C4-2B (cell line): ENCODE measurements around the gene PCNA.
A peak's percentile ranks its signal among the peaks of the same experiment; 100 is the strongest.

Experiments used
- ZFX ChIP-seq: fragments of 450-650 bp; IDR thresholded peaks from 2 replicates; pipeline ENCODE4 v1.6.1; 2017
- TF ChIP-seq, protein P1 (sequence below): fragments of 450-650 bp; conservative IDR thresholded peaks from 2 replicates; pipeline ENCODE4 v1.5.1; 2017; ENCODE audit warnings: mild to moderate bottlenecking

- TF ChIP-seq, protein P1, sequence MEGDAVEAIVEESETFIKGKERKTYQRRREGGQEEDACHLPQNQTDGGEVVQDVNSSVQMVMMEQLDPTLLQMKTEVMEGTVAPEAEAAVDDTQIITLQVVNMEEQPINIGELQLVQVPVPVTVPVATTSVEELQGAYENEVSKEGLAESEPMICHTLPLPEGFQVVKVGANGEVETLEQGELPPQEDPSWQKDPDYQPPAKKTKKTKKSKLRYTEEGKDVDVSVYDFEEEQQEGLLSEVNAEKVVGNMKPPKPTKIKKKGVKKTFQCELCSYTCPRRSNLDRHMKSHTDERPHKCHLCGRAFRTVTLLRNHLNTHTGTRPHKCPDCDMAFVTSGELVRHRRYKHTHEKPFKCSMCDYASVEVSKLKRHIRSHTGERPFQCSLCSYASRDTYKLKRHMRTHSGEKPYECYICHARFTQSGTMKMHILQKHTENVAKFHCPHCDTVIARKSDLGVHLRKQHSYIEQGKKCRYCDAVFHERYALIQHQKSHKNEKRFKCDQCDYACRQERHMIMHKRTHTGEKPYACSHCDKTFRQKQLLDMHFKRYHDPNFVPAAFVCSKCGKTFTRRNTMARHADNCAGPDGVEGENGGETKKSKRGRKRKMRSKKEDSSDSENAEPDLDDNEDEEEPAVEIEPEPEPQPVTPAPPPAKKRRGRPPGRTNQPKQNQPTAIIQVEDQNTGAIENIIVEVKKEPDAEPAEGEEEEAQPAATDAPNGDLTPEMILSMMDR = no peak
- peak; percentile 25; the same call in 1 of the 2 replicates for TF ChIP-seq ZFX
Observed at GRCh38 chr20:5119435-5120184, at the start of gene PCNA.
